NB4 (cell line): ENCODE measurements around the gene EXOSC2.

Experiments used
- CTCF ChIP-seq: IDR thresholded peaks from one replicate; pipeline ENCODE4 v1.5.1; 2012; ENCODE audit warnings: low read depth, low read length
- POLR2A ChIP-seq: IDR thresholded peaks from 2 replicates; pipeline ENCODE4 v1.6.1; 2011; ENCODE audit warnings: mild to moderate bottlenecking; ENCODE audit not compliant: insufficient read length; ENCODE audit errors: extremely low read depth

DNA sequence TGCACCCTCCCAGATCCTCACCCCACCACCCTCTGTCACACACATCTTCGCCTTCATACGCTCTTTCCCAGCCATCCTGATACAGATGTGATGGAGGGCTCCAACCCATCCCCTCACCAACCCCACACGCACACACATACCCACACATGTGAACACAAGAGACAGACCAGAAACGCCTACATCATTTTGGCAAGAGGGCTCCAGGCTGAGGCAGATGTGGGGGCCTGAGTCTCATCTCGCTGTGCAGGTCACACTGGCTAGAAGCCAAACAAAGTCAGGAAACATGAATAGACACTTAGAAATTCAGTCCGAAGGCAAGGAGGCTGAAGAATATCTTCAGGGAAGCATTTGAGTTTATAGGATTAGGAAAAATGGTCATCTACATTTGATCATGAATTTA, 22.9 kb upstream of the EXOSC2 start:
- TF ChIP-seq CTCF (no peak), POLR2A (no peak)
